ENCODE measurements around the gene CAPZA2.

The CAPZA2 gene

DNA sequence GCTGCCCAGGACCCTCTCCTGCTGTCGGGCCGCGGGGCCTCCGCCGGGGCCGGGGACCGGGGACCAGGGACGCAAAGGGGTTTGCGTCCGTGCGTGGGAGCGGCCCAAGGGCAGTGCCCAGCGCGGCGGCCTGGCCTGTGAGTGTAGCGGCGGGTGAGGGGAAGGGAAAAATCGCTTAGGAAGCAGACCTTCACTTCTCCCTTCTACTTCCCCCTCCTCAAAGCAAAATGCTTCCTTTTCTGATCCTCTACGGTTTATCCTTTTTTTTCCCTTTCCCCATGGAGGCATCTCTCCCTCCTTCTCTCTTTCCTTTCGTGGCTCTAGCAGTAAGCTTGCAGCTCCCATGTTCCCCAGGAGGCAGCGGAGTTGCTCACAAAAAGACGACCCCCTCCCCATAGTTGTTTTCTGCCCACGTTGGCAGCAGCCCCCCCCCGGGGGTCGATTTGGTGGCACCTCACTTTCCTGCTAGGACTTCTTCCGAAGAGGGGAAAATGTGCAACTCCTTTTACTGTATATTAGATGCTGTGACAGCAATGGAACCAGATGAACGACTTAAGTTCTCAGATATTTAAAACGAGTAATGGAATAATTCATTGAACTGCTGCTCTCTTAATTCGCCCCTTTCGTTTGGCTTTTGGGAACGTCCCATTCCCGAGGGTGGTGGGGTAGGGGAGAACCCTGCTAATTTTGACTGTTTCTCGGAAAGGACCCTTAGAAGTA lies 724 bp downstream of the CAPZA2 start:
- DNase-seq = no peak

DNA sequence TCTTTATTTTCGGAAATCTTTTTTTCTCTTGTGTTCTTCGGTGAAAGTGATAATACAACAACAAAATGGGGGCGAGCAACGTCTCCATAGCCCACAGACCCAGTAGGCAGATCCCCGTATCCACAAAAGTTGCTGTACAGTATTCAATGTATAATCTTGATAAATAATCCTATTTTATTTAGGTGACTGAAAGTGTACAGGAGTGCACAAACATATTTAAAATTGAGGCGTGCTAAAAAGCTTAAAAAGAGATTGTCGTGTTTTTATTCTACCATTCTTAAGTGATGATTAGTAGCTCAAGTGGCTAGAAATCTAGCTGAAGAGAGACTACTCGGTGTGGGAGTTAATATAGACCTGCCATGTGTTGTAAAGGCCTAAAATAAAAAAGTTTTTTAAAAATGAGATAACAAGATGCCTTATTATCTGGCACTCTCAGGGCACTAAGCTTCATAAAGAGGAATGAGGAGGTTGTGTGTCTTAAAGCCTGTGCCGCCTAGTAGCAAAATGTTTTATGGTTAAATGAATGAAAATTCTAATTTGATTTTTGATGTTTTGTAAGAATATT lies 1.6 kb downstream of the CAPZA2 start:
- no peak for DNase-seq

DNA sequence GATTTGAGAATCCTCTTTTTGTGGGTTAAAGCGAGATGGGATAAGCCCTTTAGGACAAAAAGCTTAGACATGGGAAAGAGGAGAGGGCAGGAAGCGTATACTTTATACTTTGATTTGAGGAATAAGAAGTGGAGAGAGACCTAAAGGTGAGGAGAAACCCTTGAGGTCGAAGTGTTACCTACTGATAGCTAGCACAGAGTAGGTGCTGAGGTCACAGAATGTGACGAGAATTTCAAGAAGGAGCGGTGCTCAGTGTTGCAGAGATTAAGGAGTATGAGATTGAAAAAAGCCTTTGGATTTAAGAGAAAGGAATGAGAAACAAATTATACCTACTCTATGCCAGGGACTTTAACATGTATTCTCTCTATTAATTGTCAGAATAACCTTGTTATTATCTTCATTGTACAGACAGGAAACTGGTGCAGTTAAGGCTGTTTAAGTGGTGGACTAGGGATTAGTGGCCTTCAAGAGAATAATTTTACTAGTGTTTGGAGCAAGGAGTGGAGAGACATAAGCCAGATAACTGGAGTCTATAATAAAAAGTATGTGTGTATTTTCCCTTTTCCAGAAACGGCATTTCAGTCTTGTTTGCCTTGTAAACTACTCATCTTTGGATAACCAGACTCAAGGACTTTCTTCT lies 8.8 kb downstream of the CAPZA2 start:
- no peak for DNase-seq

DNA sequence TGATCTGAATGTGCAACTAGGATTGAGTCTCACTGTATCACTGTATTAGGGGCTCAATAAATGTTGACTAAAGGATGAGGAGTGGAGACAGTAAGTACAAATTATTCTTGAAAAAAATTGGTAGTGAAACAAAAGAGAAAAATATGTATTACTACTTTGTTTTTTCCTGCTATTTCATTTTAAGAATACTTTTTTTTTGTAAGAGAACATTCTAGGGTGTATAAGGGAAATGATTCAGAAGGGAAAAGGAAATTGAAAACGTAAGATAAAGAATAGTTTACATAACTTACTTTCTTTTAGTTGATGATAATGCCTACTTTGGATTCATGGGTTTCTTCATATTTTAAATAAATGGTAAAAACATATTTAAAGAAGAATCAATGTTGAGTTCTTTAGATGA lies 9.6 kb downstream of the CAPZA2 start:
- DNase-seq = no peak

DNA sequence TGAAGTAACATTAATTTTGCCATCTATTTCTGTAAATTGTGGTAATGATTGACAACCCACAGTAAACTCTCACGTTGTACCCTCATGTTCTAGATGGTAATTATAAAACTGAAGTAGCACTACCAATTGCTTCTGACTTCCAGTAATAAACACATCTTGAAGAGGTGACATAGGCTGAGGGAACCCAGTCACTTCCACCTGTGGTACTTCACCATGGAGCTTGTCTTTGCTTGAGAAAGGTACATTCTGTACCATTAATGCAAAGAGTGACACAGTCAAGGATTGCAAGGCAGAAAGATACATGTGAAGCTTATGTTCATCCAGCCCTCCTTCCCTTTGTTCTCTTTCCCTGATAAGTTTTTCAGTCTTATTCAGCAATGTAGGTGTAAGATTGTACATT lies 11.2 kb downstream of the CAPZA2 start:
- no peak for DNase-seq

DNA sequence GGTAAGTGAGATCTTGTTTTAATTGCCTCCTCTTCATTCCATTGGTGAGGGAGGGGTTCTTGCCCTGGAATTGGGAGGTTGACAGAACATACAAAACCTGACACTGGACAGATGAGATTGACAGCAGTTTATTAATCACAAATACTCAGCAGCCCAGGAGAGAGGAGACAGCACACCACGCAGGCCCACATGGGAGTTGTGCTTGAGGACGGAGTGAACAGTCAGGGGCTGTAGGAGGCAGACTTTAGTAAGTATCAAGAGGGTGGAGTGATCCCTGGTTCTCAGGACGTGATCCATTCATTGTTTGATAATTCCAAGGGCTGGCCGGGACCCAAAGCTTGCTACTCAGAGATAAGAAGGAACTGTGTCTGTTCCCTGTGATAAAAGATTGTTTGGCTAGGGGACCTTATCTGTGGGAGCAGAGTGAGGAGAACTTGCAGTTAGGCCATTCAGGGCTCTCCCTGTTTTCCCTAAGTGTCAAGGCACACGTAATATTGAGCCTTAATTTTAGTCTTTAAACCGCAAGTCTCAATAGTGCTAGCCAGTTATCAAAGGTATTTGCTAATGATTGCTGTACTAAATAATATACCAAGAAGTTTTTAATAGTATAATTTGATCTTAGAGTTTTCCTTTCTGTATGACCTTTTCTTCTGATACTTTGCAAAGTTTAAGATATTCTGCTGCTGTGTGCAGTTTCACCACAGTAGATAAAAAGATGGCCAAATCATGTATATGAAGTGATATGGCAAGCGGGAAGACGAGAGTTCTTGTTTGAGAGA lies 14.5 kb downstream of the CAPZA2 start:
- DNase-seq = no peak

DNA sequence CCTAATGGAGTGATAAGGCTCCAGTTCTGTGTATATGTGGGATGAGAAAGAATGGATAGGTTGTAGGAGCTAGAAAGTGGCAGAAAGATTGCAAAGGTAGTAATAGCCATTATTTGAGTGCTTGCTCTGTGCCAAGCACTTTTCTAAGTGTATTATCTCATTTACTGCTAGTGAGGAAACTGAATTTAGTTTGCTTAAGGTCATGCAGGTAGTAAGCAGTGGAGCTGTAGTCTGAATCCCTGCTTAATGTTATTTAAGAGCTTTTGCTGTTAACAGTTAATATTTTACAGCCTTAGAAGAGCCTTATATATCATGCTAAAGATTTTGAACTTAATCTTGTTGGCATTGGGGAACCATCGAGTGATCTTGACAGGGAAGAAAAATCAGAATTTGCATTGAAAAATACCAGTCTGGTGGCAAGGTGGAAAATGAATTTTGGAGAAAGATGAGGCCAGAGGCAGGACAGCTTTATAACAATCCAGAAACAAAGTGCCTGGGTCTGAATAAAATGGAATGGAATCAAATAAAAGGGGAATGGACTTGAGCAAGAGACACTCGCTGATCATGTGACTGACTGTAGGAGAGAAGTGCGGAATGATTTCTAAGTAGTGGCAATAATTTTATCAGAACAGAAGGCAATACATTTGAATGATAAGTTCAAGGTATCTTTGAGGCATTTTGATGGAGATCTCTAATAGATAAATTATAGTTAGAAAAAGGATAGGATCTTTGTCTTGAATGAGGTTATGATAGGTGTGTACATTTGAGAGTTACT lies 15.2 kb downstream of the CAPZA2 start:
- no peak for DNase-seq

DNA sequence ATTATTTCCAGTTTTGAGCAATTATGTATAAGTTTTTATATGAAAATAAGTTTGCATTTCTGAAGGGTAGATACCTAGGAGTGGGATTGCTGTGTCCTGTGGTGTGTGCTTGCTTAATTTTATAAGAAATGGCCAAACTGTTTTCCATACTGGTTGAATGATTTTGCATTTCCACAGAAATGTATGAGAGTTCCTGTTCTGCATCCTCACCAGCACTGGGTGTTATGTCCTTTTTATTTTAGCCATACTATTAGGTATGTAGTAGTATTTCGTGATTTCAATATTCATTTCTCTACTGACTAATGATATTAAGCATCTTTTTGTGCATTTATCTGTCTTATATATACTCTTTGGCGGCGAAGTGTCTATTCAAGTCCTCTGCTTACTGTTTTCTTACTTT lies 22.3 kb downstream of the CAPZA2 start:
- DNase-seq = no peak

DNA sequence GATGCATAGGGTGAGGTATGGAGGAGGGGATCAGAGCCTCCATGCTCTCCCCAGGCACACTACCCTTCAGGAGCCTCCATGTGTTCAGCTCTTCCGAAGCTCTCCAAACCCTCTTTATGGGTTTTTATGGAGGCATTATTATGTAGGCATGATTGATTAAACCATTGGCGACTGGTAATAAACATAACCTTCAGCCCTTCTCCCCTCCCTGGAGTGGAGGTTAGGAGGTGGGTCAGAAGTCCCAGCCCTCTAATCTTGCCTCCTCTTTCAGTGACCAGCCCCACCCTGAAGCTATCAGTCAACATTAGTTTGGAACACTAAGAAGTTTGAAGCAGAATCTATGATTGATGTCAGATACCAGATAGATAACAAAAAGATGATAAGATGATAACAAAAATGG lies 23.3 kb downstream of the CAPZA2 start:
- DNase-seq = no peak

DNA sequence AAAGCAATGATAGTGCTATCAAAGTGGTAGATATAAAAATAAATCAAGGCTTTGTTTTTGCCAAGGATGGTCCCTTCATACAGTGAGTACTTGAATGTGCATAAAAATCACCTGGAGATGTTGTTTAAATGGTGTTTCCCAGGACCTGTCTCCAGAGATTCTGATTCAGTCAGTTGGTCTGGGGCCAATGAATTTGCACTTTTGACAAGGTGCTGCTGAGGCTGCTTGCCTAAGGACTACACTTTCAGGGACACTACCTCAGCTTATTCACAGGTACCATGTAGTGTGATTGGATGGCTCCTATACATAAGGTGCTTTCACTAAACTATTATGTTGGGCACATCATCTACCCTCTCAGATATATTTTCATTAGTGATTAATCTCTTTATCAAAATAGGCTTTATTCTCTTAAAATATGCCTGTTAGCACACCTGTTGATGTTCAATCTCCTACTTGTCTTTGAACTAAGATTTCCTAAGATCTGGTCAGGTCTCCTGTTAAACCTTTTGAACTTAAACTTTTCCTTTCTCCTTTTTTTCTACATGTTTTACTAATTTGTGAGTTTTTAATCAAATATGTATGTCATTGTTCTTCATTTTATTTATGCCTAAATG lies 24.3 kb downstream of the CAPZA2 start:
- no peak for DNase-seq

DNA sequence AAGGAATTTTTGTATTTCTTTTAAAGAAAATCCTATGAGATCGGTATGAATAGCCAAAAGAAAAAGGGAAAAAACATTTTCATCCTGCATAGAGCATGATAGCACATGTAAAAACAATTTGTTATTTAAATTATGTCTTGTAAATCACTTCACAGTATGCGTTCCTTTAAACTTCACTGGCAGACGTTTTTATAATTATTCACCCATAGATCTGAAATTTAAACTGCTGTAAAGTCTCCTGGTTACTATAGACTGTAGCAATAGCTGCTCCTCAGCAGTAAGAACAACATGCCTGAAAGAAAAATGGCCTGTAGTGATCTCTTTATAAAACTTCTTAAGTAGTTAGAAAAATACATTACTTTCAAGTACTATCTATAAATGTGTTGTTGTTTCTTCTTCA lies 26.5 kb downstream of the CAPZA2 start:
- no peak for DNase-seq

DNA sequence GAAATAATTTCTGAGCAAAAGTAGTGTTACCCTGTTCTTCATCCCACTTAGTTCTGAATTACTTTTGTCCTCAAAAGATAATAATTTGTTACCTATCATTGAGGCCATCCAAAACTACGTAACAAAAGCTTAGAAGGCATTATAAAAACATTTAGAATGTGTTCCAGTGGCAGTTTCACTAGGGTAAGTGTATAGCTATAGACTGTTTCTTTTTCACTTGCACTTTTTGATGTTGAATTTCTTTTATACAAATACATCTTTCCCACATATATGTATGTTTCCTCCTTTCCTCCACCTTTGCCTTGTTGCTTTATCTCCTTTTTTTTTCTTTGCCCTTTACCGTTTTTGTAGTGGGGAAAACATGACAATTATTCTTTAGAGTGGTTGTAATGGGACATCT lies 33.5 kb downstream of the CAPZA2 start:
- no peak for DNase-seq

DNA sequence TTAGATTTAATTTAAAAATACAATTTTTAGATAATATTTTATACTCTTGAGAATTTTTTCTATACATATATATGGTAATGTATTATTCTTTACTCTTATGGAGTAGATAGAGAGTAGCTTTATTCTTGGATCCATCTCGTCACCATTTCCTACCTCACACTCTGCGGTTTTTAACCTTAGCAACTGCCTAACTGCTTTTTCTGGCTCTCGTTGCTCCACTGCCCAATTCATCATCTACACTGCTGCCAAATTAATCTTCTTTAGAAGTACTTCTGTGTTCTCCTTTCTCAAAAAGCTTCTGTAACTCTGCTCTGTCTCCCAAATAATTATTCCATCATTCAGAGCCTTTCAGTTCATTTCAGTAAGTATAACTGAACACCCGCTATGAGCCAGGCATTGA lies 35.3 kb downstream of the CAPZA2 start:
- DNase-seq = no peak

DNA sequence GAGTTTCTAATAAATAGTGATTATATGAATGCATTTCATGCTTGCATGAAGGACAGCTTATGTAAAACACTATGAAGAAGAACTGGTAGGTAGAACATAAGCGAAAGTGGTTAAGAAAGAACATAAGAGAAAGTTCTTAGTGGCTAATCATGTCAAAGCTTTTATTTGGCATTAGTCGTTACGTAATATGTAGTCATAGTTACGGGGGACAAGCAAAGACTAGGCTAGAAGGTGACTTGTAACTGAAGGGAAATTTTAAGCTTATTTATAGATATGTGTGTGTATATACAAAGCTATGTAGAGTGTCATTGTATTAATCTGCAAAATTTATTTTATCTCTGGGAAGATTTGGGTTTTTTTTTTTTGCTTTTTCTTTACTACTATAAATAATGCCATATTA lies 36.9 kb downstream of the CAPZA2 start:
- DNase-seq = no peak

DNA sequence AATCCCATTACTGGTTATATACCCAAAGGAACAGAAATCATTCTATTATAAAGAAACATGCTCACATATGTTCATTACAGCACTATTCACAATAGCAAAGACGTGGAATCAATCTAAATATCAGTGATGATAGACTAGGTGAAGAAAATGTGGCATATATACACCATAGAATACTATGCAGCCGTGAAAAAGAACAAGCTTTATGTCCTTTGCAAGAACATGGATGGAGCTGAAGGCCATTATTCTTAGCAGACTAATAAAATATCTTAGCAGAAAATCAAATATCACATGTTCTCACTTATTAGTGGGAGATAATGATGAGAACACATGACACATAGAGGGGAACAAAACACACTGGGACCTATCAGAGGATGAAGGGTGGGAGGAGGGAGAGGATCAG lies 38.8 kb downstream of the CAPZA2 start:
- no peak for DNase-seq

DNA sequence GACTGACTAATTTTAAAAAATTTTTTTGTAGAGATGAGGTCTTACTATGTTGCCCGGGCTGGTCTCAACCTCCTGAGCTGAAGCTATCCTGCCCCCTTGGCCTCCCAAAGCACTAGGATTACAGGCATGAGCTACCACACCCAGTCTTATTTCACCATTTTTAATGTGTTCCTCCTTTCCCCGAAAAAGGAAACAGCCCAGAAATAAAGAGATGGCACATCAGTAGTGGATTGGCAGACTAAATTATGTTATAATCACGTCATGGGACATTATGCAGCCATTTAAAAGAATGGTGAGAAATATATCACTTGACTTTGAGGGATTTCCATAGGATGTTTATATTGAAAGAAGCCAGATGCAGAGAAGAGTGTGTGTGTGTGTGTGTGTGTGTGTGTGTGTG lies 40.5 kb downstream of the CAPZA2 start:
- DNase-seq = no peak

DNA sequence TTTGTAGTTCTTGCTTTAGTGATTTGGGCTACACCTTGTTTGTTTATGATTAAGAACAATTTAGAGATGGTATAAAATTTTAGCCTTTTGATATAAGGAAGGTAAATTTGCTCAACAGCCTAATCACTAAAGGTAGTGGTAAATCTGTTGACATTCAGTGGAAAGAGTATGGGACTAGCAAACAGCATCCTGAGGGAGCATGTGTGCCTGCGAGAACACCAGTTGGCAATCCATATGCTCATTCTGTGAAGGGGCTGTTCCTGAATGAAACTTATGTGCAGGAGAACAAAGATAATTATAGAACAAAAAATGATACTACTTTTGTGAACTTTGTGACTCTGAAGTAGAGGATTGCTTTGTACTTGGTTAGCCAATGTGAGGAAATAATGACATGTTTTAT lies 44.0 kb downstream of the CAPZA2 start:
- no peak for DNase-seq

DNA sequence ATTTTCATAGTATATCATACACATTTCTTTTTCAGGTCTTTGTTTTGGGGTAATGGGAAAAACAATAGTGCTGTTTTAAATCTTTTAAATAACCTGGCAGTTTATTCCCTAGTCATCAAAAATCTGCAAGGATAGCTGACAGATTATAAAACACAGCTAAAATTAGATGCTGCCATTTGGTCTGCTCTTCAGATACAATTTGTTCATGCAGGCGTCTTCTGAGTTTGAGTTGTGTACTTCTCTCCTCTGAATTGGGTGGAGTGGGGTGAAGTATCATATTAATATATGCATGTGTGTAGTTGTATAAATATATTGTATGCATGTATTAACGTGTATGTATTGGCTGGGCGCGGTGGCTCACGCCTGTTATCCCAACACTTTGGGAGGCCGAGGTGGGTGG lies 48.0 kb downstream of the CAPZA2 start:
- no peak for DNase-seq

DNA sequence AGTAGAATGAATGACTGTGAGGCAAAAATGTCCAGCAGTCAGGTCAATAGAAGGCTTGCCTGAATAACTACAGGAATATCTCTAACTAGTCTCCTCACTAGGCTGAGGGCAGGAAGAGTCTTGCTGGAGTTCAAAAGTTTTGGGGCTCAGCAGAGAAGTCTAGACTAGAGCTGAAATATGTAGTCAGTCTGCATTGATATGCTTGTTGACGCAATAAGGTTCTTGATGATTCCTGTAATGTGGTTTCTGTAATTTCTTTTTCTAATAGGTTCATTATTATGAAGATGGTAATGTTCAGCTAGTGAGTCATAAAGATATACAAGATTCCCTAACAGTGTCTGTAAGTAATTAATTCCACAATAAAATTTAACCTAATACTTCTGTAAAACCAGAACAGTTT lies 49.4 kb downstream of the CAPZA2 start:
- DNase-seq = no peak

DNA sequence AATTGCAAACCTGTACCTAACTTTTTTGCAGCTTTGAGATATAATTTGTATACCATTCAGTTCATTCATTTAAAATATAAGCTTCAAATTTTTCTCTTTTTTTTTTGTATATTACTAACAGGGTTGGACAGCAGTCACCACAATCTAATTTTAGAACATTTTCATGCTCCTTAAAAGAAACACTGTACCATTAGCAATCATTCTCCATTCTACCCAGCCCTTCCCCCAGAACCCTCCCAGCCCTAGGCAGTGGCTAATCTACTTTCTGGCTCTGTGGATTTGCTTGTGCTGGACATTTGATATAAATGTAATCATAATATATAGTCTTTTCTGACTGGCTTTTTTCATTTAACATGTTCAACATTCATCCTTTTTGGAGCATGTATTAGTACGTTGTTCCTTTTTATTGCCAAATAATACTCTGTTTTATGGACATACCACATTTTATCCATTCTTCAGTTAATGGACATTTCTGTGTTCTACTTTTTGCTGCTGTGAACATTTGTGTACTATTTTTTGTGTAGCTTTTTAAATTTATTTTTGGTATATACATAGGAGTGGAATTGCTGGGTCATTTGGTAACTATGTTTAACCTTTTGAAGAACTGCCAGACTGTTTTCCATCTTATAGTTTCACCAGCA lies 50.0 kb downstream of the CAPZA2 start:
- no peak for DNase-seq

DNA sequence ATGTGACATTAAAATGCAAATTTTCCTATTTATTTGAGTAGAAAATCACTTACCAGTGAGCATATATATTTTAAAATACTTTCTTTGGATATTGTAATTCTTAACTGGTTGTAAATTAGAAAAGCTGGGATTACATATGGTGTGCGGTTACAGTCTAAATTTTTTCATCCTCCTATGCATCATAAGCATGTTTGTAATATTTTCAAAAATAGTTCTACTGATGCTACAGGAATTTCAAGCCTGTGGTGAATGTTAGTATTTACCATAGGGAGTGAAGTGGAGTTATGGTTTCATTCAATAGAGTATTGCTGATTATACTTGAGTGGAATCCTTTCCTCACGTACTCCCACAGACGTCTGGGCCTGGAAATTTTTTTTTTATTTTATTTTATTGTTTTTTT lies 56.3 kb downstream of the CAPZA2 start:
- DNase-seq = no peak

DNA sequence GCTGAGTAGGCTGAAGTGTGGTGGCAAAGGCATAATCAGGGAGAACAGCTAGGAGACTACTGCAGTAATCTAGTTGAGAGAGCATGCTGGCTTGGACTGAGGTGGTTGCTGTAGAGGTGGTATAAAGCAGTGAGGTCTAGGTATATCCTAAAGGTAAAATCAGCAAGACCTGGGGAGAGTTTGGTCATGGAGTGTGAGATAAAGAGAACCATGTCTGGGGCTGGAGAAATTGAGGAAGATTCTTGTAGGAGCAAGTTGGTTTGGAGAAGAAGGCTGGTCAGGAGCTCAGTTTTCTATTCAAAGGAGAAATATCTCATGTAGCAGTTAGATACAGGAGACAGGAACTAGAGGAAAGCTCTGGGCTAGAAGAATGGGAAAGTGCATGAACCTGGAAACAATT lies 58.0 kb downstream of the CAPZA2 start:
- no peak for DNase-seq

Measured in CD4-positive, alpha-beta T cell treated with Interleukin-15 for 1 hour (primary cell).